IMR-90 (cell line): ENCODE measurements around the gene ARPC1A. TPM values are rescaled to one million over a fixed set of nuclear protein-coding genes. Genes with fewer than 3 reads are reported as not detected.

Experiments used
- ATAC-seq: fragments of 200-7000 bp; cut with Tn5 transposase; 2 replicates; pipeline ENCODE4 v1.9.1; 2020; ENCODE audit warnings: low read depth, mild to moderate bottlenecking, moderate library complexity
- BruUV-seq: library from RNA; stranded (reverse); fragments of 400-500 nt; replicated peaks from 2 replicates; lab custom pipeline; 2021; lab: Mats Ljungman, UMichigan
- CTCF ChIA-PET: fragments of 300-600 bp; formaldehyde crosslinking; extraction: SDS; loops from one replicate; lab custom pipeline; 2021; ENCODE audit warnings: antibody characterized with exemption; lab: Yijun Ruan, JAX
- POLR2A ChIA-PET: fragments of 300-600 bp; sonication (Branson Sonifier 250); formaldehyde crosslinking; loops from one replicate; lab custom pipeline; 2022; ENCODE audit warnings: antibody characterized with exemption; ENCODE audit not compliant: unreplicated experiment; lab: Charles Lee
- DNase-seq: peaks from one replicate; pipeline ENCODE4 v3.0.0; 2013
- H2AFZ ChIP-seq: replicated peaks from 2 replicates; pipeline ENCODE3; 2013; ENCODE audit warnings: low read length, mild to moderate bottlenecking; ENCODE audit not compliant: poor library complexity
- H2AK5ac ChIP-seq: 2 replicates; pipeline ENCODE4 v1.6.1; 2013; ENCODE audit warnings: low read depth, low read length, inconsistent platforms
- H2AK9ac ChIP-seq: replicated peaks from 2 replicates; pipeline ENCODE3; 2013; ENCODE audit warnings: mild to moderate bottlenecking, low read depth, low read length, moderate library complexity; ENCODE audit not compliant: poor library complexity
- H2BK120ac ChIP-seq: 2 replicates; pipeline ENCODE4 v1.6.1; 2013; ENCODE audit warnings: low read depth, low read length, inconsistent platforms
- H2BK15ac ChIP-seq: 3 replicates; pipeline ENCODE4 v1.6.1; 2013; ENCODE audit warnings: low read depth, low read length, inconsistent platforms
- H2BK20ac ChIP-seq: 2 replicates; pipeline ENCODE4 v1.6.1; 2013; ENCODE audit warnings: low read depth, mild to moderate bottlenecking, inconsistent platforms, low read length, moderate library complexity
- H2BK5ac ChIP-seq: 2 replicates; pipeline ENCODE4 v1.6.1; 2013; ENCODE audit warnings: mild to moderate bottlenecking, low read depth, low read length, inconsistent platforms; ENCODE audit not compliant: poor library complexity, severe bottlenecking
- H3K14ac ChIP-seq: replicated peaks from 2 replicates; pipeline ENCODE4 v1.6.1; 2013; ENCODE audit warnings: low read depth, low read length, inconsistent platforms
- H3K18ac ChIP-seq: 2 replicates; pipeline ENCODE4 v1.6.1; 2013; ENCODE audit warnings: low read depth, low read length, control low read depth
- H3K23ac ChIP-seq: 2 replicates; pipeline ENCODE4 v1.6.1; 2013; ENCODE audit warnings: low read depth, low read length, inconsistent platforms
- H3K27ac ChIP-seq: 2 replicates; pipeline ENCODE4 v1.5.1; 2013; ENCODE audit warnings: mild to moderate bottlenecking, control low read depth, low read length; ENCODE audit not compliant: insufficient read depth
- H3K27me3 ChIP-seq: 2 replicates; pipeline ENCODE4 v1.6.1; 2013; ENCODE audit warnings: low read length; ENCODE audit not compliant: control insufficient read depth, insufficient read depth
- H3K36me3 ChIP-seq: 2 replicates; pipeline ENCODE4 v1.6.1; 2013; ENCODE audit warnings: low read length, mixed read lengths; ENCODE audit not compliant: control insufficient read depth, insufficient read depth
- H3K4ac ChIP-seq: 2 replicates; pipeline ENCODE4 v1.6.1; 2013; ENCODE audit warnings: low read depth, low read length, inconsistent platforms
- H3K4me1 ChIP-seq: 2 replicates; pipeline ENCODE4 v1.6.1; 2013; ENCODE audit warnings: low read length, mixed read lengths; ENCODE audit not compliant: control insufficient read depth, insufficient read depth
- H3K4me2 ChIP-seq: 2 replicates; pipeline ENCODE4 v1.6.1; 2013; ENCODE audit warnings: low read depth, mild to moderate bottlenecking, control low read depth, low read length, moderate library complexity
- H3K4me3 ChIP-seq: 2 replicates; pipeline ENCODE4 v1.5.1; 2013; ENCODE audit warnings: low read depth, mild to moderate bottlenecking, control low read depth, low read length, moderate library complexity; ENCODE audit not compliant: insufficient read depth
- H3K56ac ChIP-seq: 2 replicates; pipeline ENCODE4 v1.6.1; 2013; ENCODE audit warnings: low read length, inconsistent platforms; ENCODE audit not compliant: insufficient read depth; ENCODE audit errors: extremely low read depth
- H3K79me1 ChIP-seq, 2 experiments: 2 replicates each; pipeline ENCODE4 v1.6.1; 2013; ENCODE audit warnings: low read length in 2 of 2, inconsistent platforms in 1 of 2, low read depth in 1 of 2
- H3K9ac ChIP-seq: 2 replicates; pipeline ENCODE4 v1.6.1; 2013; ENCODE audit warnings: low read depth, low read length, control low read depth
- H3K9me1 ChIP-seq: 2 replicates; pipeline ENCODE4 v1.6.1; 2013; ENCODE audit warnings: low read length, inconsistent platforms; ENCODE audit not compliant: insufficient read depth
- H3K9me3 ChIP-seq: 2 replicates; pipeline ENCODE4 v1.6.1; 2013; ENCODE audit warnings: low read length; ENCODE audit not compliant: control insufficient read depth, insufficient read depth
- H4K20me1 ChIP-seq: 2 replicates; pipeline ENCODE4 v1.6.1; 2013; ENCODE audit warnings: low read length, inconsistent platforms; ENCODE audit not compliant: insufficient read depth
- H4K5ac ChIP-seq: 2 replicates; pipeline ENCODE4 v1.6.1; 2013; ENCODE audit warnings: mild to moderate bottlenecking, low read depth, low read length, control low read depth
- H4K8ac ChIP-seq, 2 experiments: 2 replicates each; pipeline ENCODE4 v1.6.1; 2013; ENCODE audit warnings: low read depth in 2 of 2, low read length in 2 of 2, control low read depth in 1 of 2, inconsistent platforms in 1 of 2
- H4K91ac ChIP-seq: 2 replicates; pipeline ENCODE4 v1.6.1; 2013; ENCODE audit warnings: low read depth, low read length, inconsistent platforms; ENCODE audit not compliant: insufficient read depth
- CEBPB ChIP-seq: IDR thresholded peaks from 2 replicates; pipeline ENCODE4 v1.6.1; 2012; ENCODE audit warnings: low read depth, low read length, improper control_type of control experiment
- MXI1 ChIP-seq: IDR thresholded peaks from 2 replicates; pipeline ENCODE4 v1.6.1; 2012; ENCODE audit warnings: low read depth, mild to moderate bottlenecking, low read length, moderate library complexity, borderline replicate concordance
- WGBS, 2 experiments: methylation state at CpG; one replicate each; pipeline versions ENCODE4 v1.1.5 to v1.1.7; 2013; ENCODE audit warnings: missing lambda C conversion rate in 2 of 2; ENCODE audit not compliant: insufficient read length in 1 of 2; ENCODE audit errors: extremely low coverage in 2 of 2; 5-methylcytosine and 5-hydroxymethylcytosine counted together
- dilution Hi-C: fragments of 300-500 bp; cut with HindIII; formaldehyde crosslinking; loops from one replicate; pipeline ENCODE4 v1.14.3; 2018; ENCODE audit warnings: low sequenced_read_pairs; ENCODE audit not compliant: unreplicated experiment
- in situ Hi-C: fragments of 300-500 bp; cut with MboI; formaldehyde crosslinking; loops from 3 replicates; pipeline ENCODE4 v1.14.3; 2019; ENCODE audit warnings: low sequenced_read_pairs, inconsistent platforms, mixed read lengths
- intact Hi-C: fragments of 100-400 bp; cut with micrococcal nuclease; formaldehyde crosslinking; loops from 2 replicates; pipeline ENCODE4 v1.10.0; 2022
- polyA plus RNA-seq, 3 experiments: library from polyadenylated mRNA; depleted of rRNA; stranded (reverse); fragments of >200 nt; gene quantifications; 2 replicates each; pipeline ENCODE4 v1.2.3, GENCODE V29; 2012; ENCODE audit warnings: low replicate concordance in 1 of 3
- total RNA-seq: library from RNA; depleted of rRNA; stranded (reverse); fragments of >200 nt; gene quantifications from 2 replicates; pipeline ENCODE4 v1.2.3, GENCODE V29; 2012

ARPC1A gene
- total and polyA plus RNA-seq, 2 of the 4 experiments (the other 2 are of a cell fraction), result 253 to 327 TPM

GRCh38 chr7:99308461-99309074 is 17.1 kb upstream of the ARPC1A start:
- Histone ChIP-seq H3K4me2 (no peak overlapping the region), H3K4me3 (no peak overlapping the region), H3K36me3 (no peaks in the 10 kb centered on the region), H4K20me1 (no peaks in the 10 kb centered on the region), H3K9me1 (peaks cover 2% of the 10 kb centered on the region; the same call in 1 of the 2 replicates), H2BK20ac (no peak overlapping the region), H2AFZ (peak overlapping the region; percentile 67), H2BK5ac (no peak overlapping the region), H3K14ac (no peak overlapping the region; the same call in 1 of the 2 replicates), H3K18ac (no peak overlapping the region), H2AK5ac (no peak overlapping the region), H2AK9ac (no peak overlapping the region), H3K4me1 (no peaks in the 10 kb centered on the region), H4K5ac (no peak overlapping the region), H4K91ac (no peak overlapping the region), H3K27ac (no peak overlapping the region), H4K8ac (no peak overlapping the region), H2BK15ac (no peak overlapping the region), H2BK120ac (no peak overlapping the region), H3K27me3 (no peaks in the 10 kb centered on the region), H3K4ac (no peak overlapping the region), H3K9ac (no peak overlapping the region), H3K56ac (no peak overlapping the region), H3K79me1 (no peaks in the 10 kb centered on the region), H3K9me3 (peaks cover 7% of the 10 kb centered on the region), H3K23ac (no peak overlapping the region)
- ChIA-PET CTCF (no interaction called here), POLR2A (no interaction called here)
- intact Hi-C loops, result no loop called here
- no peak for ATAC-seq
- TF ChIP-seq MXI1, result no peak
- TF ChIP-seq CEBPB, result peak; percentile 73
- dilution Hi-C loops, result no loop called here
- in situ Hi-C loops, result loop anchor here (5.0 kb wide), 1 partner anchor 266 kb away; no protein-coding TSS in a partner anchor
- 60% methylated on average over 1 of the region's 7 CpGs; no CpG with 5 or more reads in 1 of the 2 experiments for WGBS, 2 experiments
- no TSS peak for BruUV-seq
- DNase-seq, result peak; percentile 70
